BJ (cell line): Measurements from ENCODE around the gene AGBL5. TPM values are rescaled to one million over a fixed set of nuclear protein-coding genes. Genes with fewer than 3 reads are reported as not detected.

Source experiments
- CTCF ChIA-PET: fragments of 350-600 bp; formaldehyde crosslinking; extraction: SDS; loops from one replicate; lab custom pipeline; 2021; ENCODE audit warnings: antibody characterized with exemption, inconsistent platforms; lab: Yijun Ruan, JAX
- POLR2A ChIA-PET: fragments of 300-600 bp; sonication (Branson Sonifier 250); formaldehyde crosslinking; extraction: SDS; loops from one replicate; lab custom pipeline; 2021; ENCODE audit warnings: antibody characterized with exemption; lab: Charles Lee
- DNase-seq: peaks from one replicate; pipeline ENCODE4 v3.0.0-alpha.2; 2011; ENCODE audit warnings: low read depth
- H3K27me3 ChIP-seq: 2 replicates; pipeline ENCODE4 v1.6.0; 2011; ENCODE audit warnings: low read length; ENCODE audit not compliant: control insufficient read depth, insufficient read depth
- H3K36me3 ChIP-seq: 2 replicates; pipeline ENCODE4 v1.5.1; 2011; ENCODE audit warnings: low read length; ENCODE audit not compliant: control insufficient read depth, insufficient read depth
- H3K4me3 ChIP-seq: 2 replicates; pipeline ENCODE4 v1.5.1; 2011; ENCODE audit warnings: low read depth, mild to moderate bottlenecking, control low read depth, low read length
- polyA plus RNA-seq: library from polyadenylated mRNA; depleted of rRNA; stranded (reverse); fragments of >200 nt; gene quantifications from 2 replicates; pipeline ENCODE4 v1.2.3, GENCODE V29; 2011
- TF ChIP-seq, protein P1 (sequence below): IDR thresholded peaks from 2 replicates; pipeline ENCODE4 v1.5.1; 2011; ENCODE audit warnings: low read depth, mild to moderate bottlenecking, control low read depth, inconsistent platforms, low read length, moderate library complexity; ENCODE audit not compliant: insufficient read depth

AGBL5 gene
- polyA plus RNA-seq, 1 experiment = 32.7 TPM

DNA sequence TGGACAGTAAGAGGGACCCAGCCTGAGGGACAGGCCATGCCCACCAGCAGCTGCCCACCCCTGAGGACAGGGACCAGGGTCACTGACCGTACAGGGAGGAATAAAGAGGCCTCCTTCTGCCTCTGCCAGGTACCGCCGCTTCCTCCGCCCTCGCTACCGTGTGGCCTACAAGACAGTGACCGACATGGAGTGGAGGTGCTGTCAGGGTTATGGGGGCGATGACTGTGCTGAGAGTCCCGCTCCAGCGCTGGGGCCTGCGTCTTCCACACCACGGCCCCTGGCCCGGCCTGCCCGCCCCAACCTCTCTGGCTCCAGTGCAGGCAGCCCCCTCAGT is 29.1 kb downstream of the AGBL5 start:
- CTCF ChIA-PET = interaction anchor here (0.6 to 3.4 kb wide), 16 partner anchors 8 to 235 kb away, joined by 3 to 28 read pairs (median 4); partner anchors contain the start of gene AGBL5
- H3K27me3 ChIP-seq = no peaks in the 10 kb centered on the region
- TF ChIP-seq, protein P1, sequence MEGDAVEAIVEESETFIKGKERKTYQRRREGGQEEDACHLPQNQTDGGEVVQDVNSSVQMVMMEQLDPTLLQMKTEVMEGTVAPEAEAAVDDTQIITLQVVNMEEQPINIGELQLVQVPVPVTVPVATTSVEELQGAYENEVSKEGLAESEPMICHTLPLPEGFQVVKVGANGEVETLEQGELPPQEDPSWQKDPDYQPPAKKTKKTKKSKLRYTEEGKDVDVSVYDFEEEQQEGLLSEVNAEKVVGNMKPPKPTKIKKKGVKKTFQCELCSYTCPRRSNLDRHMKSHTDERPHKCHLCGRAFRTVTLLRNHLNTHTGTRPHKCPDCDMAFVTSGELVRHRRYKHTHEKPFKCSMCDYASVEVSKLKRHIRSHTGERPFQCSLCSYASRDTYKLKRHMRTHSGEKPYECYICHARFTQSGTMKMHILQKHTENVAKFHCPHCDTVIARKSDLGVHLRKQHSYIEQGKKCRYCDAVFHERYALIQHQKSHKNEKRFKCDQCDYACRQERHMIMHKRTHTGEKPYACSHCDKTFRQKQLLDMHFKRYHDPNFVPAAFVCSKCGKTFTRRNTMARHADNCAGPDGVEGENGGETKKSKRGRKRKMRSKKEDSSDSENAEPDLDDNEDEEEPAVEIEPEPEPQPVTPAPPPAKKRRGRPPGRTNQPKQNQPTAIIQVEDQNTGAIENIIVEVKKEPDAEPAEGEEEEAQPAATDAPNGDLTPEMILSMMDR = no peak
- POLR2A ChIA-PET = no interaction called here
- no peak for DNase-seq
- H3K4me3 ChIP-seq = peak overlapping the region; percentile 53
- peaks cover 17% of the 10 kb centered on the region for H3K36me3 ChIP-seq

DNA sequence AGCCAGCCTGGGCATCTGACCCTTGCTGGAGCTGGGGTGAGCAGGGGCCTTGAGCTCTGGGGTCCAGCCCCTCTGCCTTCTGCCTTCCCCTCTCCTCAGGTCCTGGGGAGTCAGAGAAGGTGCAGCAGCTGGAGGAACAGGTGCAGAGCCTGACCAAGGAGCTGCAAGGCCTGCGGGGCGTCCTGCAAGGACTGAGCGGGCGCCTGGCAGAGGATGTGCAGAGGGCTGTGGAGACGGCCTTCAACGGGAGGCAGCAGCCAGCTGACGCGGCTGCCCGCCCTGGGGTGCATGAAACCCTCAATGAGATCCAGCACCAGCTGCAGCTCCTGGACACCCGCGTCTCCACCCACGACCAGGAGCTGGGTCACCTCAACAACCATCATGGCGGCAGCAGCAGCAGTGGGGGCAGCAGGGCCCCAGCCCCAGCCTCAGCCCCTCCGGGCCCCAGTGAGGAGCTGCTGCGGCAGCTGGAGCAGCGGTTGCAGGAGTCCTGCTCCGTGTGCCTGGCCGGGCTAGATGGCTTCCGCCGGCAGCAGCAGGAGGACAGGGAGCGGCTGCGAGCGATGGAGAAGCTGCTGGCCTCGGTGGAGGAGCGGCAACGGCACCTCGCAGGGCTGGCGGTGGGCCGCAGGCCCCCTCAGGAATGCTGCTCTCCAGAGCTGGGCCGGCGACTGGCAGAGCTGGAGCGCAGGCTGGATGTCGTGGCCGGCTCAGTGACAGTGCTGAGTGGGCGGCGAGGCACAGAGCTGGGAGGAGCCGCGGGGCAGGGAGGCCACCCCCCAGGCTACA is 30.7 kb downstream of the AGBL5 start:
- DNase-seq = no peak
- Histone ChIP-seq H3K36me3 (peaks cover 17% of the 10 kb centered on the region), H3K27me3 (no peaks in the 10 kb centered on the region), H3K4me3 (no peak overlapping the region)
- CTCF ChIA-PET = interaction anchor here (1.1 to 3.4 kb wide), 8 partner anchors 14 to 197 kb away, joined by 4 to 28 read pairs (median 4); partner anchors contain the start of gene AGBL5
- TF ChIP-seq, protein P1 = no peak
- POLR2A ChIA-PET = no interaction called here

DNA sequence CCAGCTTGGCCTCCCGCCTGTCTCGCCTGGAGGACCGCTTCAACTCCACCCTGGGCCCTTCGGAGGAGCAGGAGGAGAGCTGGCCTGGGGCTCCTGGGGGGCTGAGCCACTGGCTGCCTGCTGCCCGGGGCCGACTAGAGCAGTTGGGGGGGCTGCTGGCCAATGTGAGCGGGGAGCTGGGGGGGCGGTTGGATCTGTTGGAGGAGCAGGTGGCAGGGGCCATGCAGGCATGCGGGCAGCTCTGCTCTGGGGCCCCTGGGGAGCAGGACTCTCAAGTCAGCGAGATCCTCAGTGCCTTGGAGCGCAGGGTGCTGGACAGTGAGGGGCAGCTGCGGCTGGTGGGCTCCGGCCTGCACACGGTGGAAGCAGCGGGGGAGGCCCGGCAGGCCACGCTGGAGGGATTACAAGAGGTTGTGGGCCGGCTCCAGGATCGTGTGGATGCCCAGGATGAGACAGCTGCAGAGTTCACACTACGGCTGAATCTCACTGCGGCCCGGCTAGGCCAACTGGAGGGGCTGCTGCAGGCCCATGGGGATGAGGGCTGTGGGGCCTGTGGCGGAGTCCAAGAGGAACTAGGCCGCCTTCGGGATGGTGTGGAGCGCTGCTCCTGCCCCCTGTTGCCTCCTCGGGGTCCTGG is 31.4 kb downstream of the AGBL5 start:
- H3K4me3 ChIP-seq = no peak overlapping the region
- CTCF ChIA-PET = interaction anchor here (1.0 to 2.2 kb wide), 6 partner anchors 10 to 220 kb away, joined by 3 to 8 read pairs (median 4); no protein-coding TSS in a partner anchor
- no peaks in the 10 kb centered on the region for H3K27me3 ChIP-seq
- TF ChIP-seq, protein P1 = no peak
- no peak for DNase-seq
- POLR2A ChIA-PET = interaction anchor here (0.8 kb wide), 1 partner anchor 61 kb away, joined by 3 read pairs; no protein-coding TSS in a partner anchor
- H3K36me3 ChIP-seq = peaks cover 17% of the 10 kb centered on the region

DNA sequence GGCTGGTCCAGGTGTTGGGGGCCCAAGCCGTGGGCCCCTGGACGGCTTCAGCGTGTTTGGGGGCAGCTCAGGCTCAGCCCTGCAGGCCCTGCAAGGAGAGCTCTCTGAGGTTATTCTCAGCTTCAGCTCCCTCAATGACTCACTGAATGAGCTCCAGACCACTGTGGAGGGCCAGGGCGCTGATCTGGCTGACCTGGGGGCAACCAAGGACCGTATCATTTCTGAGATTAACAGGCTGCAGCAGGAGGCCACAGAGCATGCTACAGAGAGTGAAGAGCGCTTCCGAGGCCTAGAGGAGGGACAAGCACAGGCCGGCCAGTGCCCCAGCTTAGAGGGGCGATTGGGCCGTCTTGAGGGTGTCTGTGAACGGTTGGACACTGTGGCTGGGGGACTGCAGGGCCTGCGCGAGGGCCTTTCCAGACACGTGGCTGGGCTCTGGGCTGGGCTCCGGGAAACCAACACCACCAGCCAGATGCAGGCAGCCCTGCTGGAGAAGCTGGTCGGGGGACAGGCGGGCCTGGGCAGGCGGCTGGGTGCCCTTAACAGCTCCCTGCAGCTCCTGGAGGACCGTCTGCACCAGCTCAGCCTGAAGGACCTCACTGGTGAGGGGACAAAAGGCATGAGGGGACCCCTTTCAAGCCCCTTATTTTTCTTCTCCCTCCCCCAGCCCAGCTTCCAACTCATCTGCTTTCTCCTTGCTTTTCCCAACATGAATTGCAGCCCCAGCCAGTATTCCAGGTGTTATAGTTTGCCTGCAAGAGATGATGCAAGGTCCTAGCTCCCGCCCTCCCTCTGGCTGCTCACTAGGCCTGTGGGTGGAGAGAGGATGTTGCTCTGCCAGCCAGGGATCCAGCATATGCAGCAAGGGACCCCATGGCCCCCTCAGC is 32.2 kb downstream of the AGBL5 start:
- no peak for DNase-seq

More for the DNA sequence above, 32.2 kb downstream of the AGBL5 start:
- Histone ChIP-seq H3K36me3 (peaks cover 17% of the 10 kb centered on the region), H3K27me3 (no peaks in the 10 kb centered on the region), H3K4me3 (no peak overlapping the region)
- TF ChIP-seq, protein P1 = no peak
- ChIA-PET CTCF (interaction anchor here (1.0 to 2.2 kb wide), 5 partner anchors 10 to 220 kb away, joined by 3 to 8 read pairs (median 4); no protein-coding TSS in a partner anchor), POLR2A (interaction anchor here (0.8 kb wide), 1 partner anchor 62 kb away, joined by 3 read pairs; no protein-coding TSS in a partner anchor)
